OCI-LY7 (cell line): Measurements from ENCODE around the gene EPB41L2. TPM values are rescaled to one million over a fixed set of nuclear protein-coding genes. Genes with fewer than 3 reads are reported as not detected.

Experiments used
- BruUV-seq: library from RNA; stranded (reverse); fragments of 400-500 nt; replicated peaks from 2 replicates; lab custom pipeline; 2021; lab: Mats Ljungman, UMichigan
- CTCF ChIA-PET: fragments of 300-600 bp; sonication (Branson Sonifier 250); formaldehyde crosslinking; loops from one replicate; lab custom pipeline; 2022; ENCODE audit warnings: antibody characterized with exemption; ENCODE audit not compliant: unreplicated experiment; lab: Charles Lee
- POLR2A ChIA-PET: fragments of 300-600 bp; sonication (Branson Sonifier 250); formaldehyde crosslinking; loops from one replicate; lab custom pipeline; 2022; ENCODE audit warnings: antibody characterized with exemption; lab: Charles Lee
- DNase-seq: peaks from one replicate; pipeline ENCODE4 v3.0.0-alpha.2; 2015; ENCODE audit warnings: low spot score
- H2AFZ ChIP-seq: fragments of 200-600 bp; sonication (generic), shearing (Covaris generic); 2 replicates; pipeline ENCODE4 v1.6.1; 2014; ENCODE audit warnings: mild to moderate bottlenecking, antibody characterized with exemption, low read length, moderate library complexity
- H3K27ac ChIP-seq: fragments of 200-600 bp; sonication (generic); 2 replicates; pipeline ENCODE4 v1.5.1; 2014; ENCODE audit warnings: mixed run types, low read depth, mild to moderate bottlenecking, moderate library complexity, low read length, inconsistent platforms; ENCODE audit not compliant: poor library complexity, severe bottlenecking
- H3K36me3 ChIP-seq: fragments of 200-600 bp; sonication (generic); 2 replicates; pipeline ENCODE4 v1.6.1; 2014; ENCODE audit warnings: mild to moderate bottlenecking, antibody characterized with exemption, low read length, moderate library complexity, mixed read lengths; ENCODE audit not compliant: insufficient read depth
- H3K4me1 ChIP-seq: fragments of 200-600 bp; sonication (generic); 2 replicates; pipeline ENCODE4 v1.5.1; 2014; ENCODE audit warnings: mild to moderate bottlenecking, low read length; ENCODE audit not compliant: insufficient read depth, poor library complexity, severe bottlenecking
- H3K4me2 ChIP-seq: fragments of 200-600 bp; sonication (generic); 2 replicates; pipeline ENCODE4 v1.6.1; 2014; ENCODE audit warnings: mild to moderate bottlenecking, low read length
- H3K4me3 ChIP-seq: fragments of 200-600 bp; sonication (generic); 2 replicates; pipeline ENCODE4 v1.5.1; 2014; ENCODE audit warnings: mild to moderate bottlenecking, low read depth, low read length; ENCODE audit not compliant: poor library complexity, severe bottlenecking
- H3K79me2 ChIP-seq: fragments of 200-600 bp; sonication (generic); 2 replicates; pipeline ENCODE4 v1.6.1; 2016; ENCODE audit warnings: low read depth, mild to moderate bottlenecking, low read length, moderate library complexity, mixed read lengths; ENCODE audit not compliant: insufficient read depth
- H3K9me2 ChIP-seq: fragments of 200-600 bp; sonication (generic); 2 replicates; pipeline ENCODE4 v1.6.1; 2016; ENCODE audit warnings: mild to moderate bottlenecking, low read length, mixed read lengths; ENCODE audit not compliant: insufficient read depth
- H3K9me3 ChIP-seq: fragments of 200-600 bp; sonication (generic); 2 replicates; pipeline ENCODE4 v1.6.1; 2014; ENCODE audit warnings: mild to moderate bottlenecking, mixed run types, low read length, mixed read lengths
- H4K20me1 ChIP-seq: fragments of 200-600 bp; sonication (generic); 2 replicates; pipeline ENCODE4 v1.6.1; 2014; ENCODE audit warnings: mild to moderate bottlenecking, antibody characterized with exemption, low read length, moderate library complexity, mixed read lengths; ENCODE audit not compliant: insufficient read depth
- CTCF ChIP-seq: fragments of 200-600 bp; sonication (generic); conservative IDR thresholded peaks from 2 replicates; pipeline ENCODE4 v1.5.1; 2014; ENCODE audit warnings: mild to moderate bottlenecking, antibody characterized with exemption, low read length, moderate library complexity, mixed read lengths
- EZH2phosphoT487 ChIP-seq: fragments of 200-600 bp; sonication (generic); IDR thresholded peaks from 2 replicates; pipeline ENCODE4 v1.6.1; 2018; ENCODE audit warnings: low read depth, borderline replicate concordance, mild to moderate bottlenecking, mixed run types, antibody characterized with exemption, low read length, moderate library complexity, mixed read lengths
- intact Hi-C: fragments of 100-400 bp; cut with micrococcal nuclease; formaldehyde crosslinking; loops from one replicate; pipeline ENCODE4 v1.10.0; 2022; ENCODE audit not compliant: unreplicated experiment
- total RNA-seq, 2 experiments: library from RNA; depleted of rRNA in 1 of 2; stranded (reverse); fragments of >200 nt in 1 of 2; shearing (Covaris generic) in 1 of 2; gene quantifications; 2 replicates each; pipeline ENCODE4 v1.2.3, GENCODE V29; 2014 to 2022

Gene EPB41L2
- total RNA-seq, 2 experiments from 2014 or later: 36.7 to 138 TPM

GRCh38 chr6:130870179-130870880, 192.7 kb downstream of the EPB41L2 start:
- Histone ChIP-seq H3K27ac (no peak overlapping the region), H3K4me3 (no peak overlapping the region), H3K4me1 (no peaks in the 10 kb centered on the region), H3K79me2 (no peaks in the 10 kb centered on the region), H3K9me2 (no peaks in the 10 kb centered on the region), H2AFZ (no peak overlapping the region), H3K36me3 (peaks cover 12% of the 10 kb centered on the region; the same call in 1 of the 2 replicates), H3K4me2 (no peak overlapping the region), H4K20me1 (no peaks in the 10 kb centered on the region), H3K9me3 (no peaks in the 10 kb centered on the region)
- intact Hi-C loops: no loop called here
- no TSS peak for BruUV-seq
- POLR2A ChIA-PET: interaction anchor here (1.0 to 1.1 kb wide), 2 partner anchors 13 to 201 kb away, joined by 3 read pairs; no protein-coding TSS in a partner anchor
- CTCF ChIA-PET: interaction anchor here (1.5 kb wide), 1 partner anchor 246 kb away, joined by 3 read pairs; no protein-coding TSS in a partner anchor
- no peak for DNase-seq
- TF ChIP-seq CTCF (no peak), EZH2phosphoT487 (no peak)

GRCh38 chr6:130869681-130870080, 193.4 kb downstream of the EPB41L2 start:
- no peaks in the 10 kb centered on the region for H4K20me1 ChIP-seq
- H3K9me2 ChIP-seq: no peaks in the 10 kb centered on the region
- no peak overlapping the region for H2AFZ ChIP-seq
- no peaks in the 10 kb centered on the region for H3K9me3 ChIP-seq
- no peak overlapping the region for H3K4me2 ChIP-seq
- H3K36me3 ChIP-seq: peaks cover 16% of the 10 kb centered on the region; the same call in 1 of the 2 replicates
- POLR2A ChIA-PET: no interaction called here
- H3K79me2 ChIP-seq: no peaks in the 10 kb centered on the region
- TF ChIP-seq CTCF: no peak
- no peak for TF ChIP-seq EZH2phosphoT487
- intact Hi-C loops: no loop called here
- no peaks in the 10 kb centered on the region for H3K4me1 ChIP-seq
- no peak overlapping the region for H3K27ac ChIP-seq
- BruUV-seq: TSS peak; percentile 90
- H3K4me3 ChIP-seq: no peak overlapping the region
- DNase-seq: no peak
- CTCF ChIA-PET: no interaction called here

- Histone ChIP-seq H2AFZ (no peak overlapping the region), H3K27ac (no peak overlapping the region), H3K4me3 (no peak overlapping the region), H3K79me2 (no peaks in the 10 kb centered on the region), H3K4me2 (no peak overlapping the region), H3K36me3 (peaks cover 32% of the 10 kb centered on the region; the same call in 1 of the 2 replicates), H3K4me1 (no peaks in the 10 kb centered on the region), H3K9me2 (no peaks in the 10 kb centered on the region), H4K20me1 (no peaks in the 10 kb centered on the region), H3K9me3 (no peaks in the 10 kb centered on the region)
- no TSS peak for BruUV-seq
- ChIA-PET POLR2A (interaction anchor here (0.6 kb wide), 1 partner anchor 19 kb away, joined by 4 read pairs; no protein-coding TSS in a partner anchor), CTCF (no interaction called here)
- no peak for TF ChIP-seq CTCF
- no peak for TF ChIP-seq EZH2phosphoT487
- intact Hi-C loops: no loop called here
- no peak for DNase-seq
These were observed 197.3 kb downstream of the EPB41L2 start for GRCh38 chr6:130865793-130866192.
